H1 (cell line): ENCODE measurements around the gene DNAH8. TPM values are rescaled to one million over a fixed set of nuclear protein-coding genes. Genes with fewer than 3 reads are reported as not detected.

Experiments
- CTBP2 ChIP-seq: IDR thresholded peaks from 2 replicates; pipeline ENCODE4 v1.7.0; 2011; ENCODE audit warnings: borderline replicate concordance, mild to moderate bottlenecking, moderate library complexity, mixed read lengths, low read length; ENCODE audit not compliant: insufficient read depth, insufficient read length
- KDM5A ChIP-seq: fragments of 200-600 bp; IDR thresholded peaks from 2 replicates; pipeline ENCODE4 v1.7.1; 2012; ENCODE audit warnings: mild to moderate bottlenecking, low read length, inconsistent platforms, mixed read lengths
- POLR2AphosphoS5 ChIP-seq: IDR thresholded peaks from 2 replicates; pipeline ENCODE4 v1.6.1; 2011; ENCODE audit warnings: low read depth, low read length
- RXRA ChIP-seq: IDR thresholded peaks from 2 replicates; pipeline ENCODE4 v1.6.1; 2011; ENCODE audit warnings: low read depth, mild to moderate bottlenecking, low read length, moderate library complexity; ENCODE audit not compliant: insufficient read depth
- polyA plus RNA-seq, 7 experiments: library from polyadenylated mRNA; depleted of rRNA in 3 of 7; stranded (reverse) in 5 of 7; unstranded in 2 of 7; fragments of >200 nt in 5 of 7; fragments of 200-250 nt in 2 of 7; gene quantifications; 1 replicate in 5 of 7; 2 replicates in 1 of 7; 4 replicates in 1 of 7; pipeline versions ENCODE4 v1.2.1 to v1.2.3, GENCODE V29; 2011 to 2013; ENCODE audit warnings: missing spikeins in 2 of 7, mixed read lengths in 2 of 7
- total RNA-seq: library from RNA; stranded (reverse); fragmentation: NEBNext Ultra II Directional; extraction: Animal tissue kit (Norgen Biotek cat#: 25700); gene quantifications from 2 replicates; pipeline ENCODE4 v1.2.1, GENCODE V29; 2021
- TF ChIP-seq, protein P1 (sequence below): fragments of 300-600 bp; sonication (generic); IDR thresholded peaks from 2 replicates; pipeline ENCODE4 v1.7.1; 2012; ENCODE audit warnings: low read length, moderate library complexity, mild to moderate bottlenecking, inconsistent platforms; ENCODE audit not compliant: insufficient replicate concordance
- TF ChIP-seq, protein P2 (sequence below): IDR thresholded peaks from 2 replicates; pipeline ENCODE4 v1.6.1; 2011; ENCODE audit warnings: low read length, improper control_type of control experiment
- TF ChIP-seq, protein P3 (sequence below): IDR thresholded peaks from 2 replicates; pipeline ENCODE4 v1.6.1; 2012; ENCODE audit warnings: inconsistent platforms

The DNAH8 gene
- total and polyA plus RNA-seq, 2 of the 8 experiments (the other 6 are each of a cell fraction or from before 2014, with no cell fraction given): under 0.01 TPM; not detected in 1

DNA sequence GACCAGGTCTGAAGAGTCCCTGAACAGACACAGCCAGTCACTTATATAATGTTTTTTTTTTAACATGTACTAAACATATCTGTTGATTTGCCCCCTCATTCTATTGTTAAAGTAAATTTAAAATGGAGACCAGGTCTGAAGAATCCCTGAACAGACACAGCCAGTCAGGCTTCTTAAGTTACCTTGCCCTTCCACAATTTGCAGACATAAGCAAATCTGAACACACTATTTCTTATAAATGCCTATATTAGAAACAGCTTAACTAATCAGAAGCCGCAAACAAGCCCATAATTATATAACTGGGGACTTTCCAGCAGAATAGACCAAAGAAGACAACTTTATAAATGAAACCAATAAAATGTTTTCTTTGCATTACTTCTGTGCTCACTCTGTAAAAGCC is 118.2 kb downstream of the DNAH8 start (continued):
- TF ChIP-seq, protein P1, sequence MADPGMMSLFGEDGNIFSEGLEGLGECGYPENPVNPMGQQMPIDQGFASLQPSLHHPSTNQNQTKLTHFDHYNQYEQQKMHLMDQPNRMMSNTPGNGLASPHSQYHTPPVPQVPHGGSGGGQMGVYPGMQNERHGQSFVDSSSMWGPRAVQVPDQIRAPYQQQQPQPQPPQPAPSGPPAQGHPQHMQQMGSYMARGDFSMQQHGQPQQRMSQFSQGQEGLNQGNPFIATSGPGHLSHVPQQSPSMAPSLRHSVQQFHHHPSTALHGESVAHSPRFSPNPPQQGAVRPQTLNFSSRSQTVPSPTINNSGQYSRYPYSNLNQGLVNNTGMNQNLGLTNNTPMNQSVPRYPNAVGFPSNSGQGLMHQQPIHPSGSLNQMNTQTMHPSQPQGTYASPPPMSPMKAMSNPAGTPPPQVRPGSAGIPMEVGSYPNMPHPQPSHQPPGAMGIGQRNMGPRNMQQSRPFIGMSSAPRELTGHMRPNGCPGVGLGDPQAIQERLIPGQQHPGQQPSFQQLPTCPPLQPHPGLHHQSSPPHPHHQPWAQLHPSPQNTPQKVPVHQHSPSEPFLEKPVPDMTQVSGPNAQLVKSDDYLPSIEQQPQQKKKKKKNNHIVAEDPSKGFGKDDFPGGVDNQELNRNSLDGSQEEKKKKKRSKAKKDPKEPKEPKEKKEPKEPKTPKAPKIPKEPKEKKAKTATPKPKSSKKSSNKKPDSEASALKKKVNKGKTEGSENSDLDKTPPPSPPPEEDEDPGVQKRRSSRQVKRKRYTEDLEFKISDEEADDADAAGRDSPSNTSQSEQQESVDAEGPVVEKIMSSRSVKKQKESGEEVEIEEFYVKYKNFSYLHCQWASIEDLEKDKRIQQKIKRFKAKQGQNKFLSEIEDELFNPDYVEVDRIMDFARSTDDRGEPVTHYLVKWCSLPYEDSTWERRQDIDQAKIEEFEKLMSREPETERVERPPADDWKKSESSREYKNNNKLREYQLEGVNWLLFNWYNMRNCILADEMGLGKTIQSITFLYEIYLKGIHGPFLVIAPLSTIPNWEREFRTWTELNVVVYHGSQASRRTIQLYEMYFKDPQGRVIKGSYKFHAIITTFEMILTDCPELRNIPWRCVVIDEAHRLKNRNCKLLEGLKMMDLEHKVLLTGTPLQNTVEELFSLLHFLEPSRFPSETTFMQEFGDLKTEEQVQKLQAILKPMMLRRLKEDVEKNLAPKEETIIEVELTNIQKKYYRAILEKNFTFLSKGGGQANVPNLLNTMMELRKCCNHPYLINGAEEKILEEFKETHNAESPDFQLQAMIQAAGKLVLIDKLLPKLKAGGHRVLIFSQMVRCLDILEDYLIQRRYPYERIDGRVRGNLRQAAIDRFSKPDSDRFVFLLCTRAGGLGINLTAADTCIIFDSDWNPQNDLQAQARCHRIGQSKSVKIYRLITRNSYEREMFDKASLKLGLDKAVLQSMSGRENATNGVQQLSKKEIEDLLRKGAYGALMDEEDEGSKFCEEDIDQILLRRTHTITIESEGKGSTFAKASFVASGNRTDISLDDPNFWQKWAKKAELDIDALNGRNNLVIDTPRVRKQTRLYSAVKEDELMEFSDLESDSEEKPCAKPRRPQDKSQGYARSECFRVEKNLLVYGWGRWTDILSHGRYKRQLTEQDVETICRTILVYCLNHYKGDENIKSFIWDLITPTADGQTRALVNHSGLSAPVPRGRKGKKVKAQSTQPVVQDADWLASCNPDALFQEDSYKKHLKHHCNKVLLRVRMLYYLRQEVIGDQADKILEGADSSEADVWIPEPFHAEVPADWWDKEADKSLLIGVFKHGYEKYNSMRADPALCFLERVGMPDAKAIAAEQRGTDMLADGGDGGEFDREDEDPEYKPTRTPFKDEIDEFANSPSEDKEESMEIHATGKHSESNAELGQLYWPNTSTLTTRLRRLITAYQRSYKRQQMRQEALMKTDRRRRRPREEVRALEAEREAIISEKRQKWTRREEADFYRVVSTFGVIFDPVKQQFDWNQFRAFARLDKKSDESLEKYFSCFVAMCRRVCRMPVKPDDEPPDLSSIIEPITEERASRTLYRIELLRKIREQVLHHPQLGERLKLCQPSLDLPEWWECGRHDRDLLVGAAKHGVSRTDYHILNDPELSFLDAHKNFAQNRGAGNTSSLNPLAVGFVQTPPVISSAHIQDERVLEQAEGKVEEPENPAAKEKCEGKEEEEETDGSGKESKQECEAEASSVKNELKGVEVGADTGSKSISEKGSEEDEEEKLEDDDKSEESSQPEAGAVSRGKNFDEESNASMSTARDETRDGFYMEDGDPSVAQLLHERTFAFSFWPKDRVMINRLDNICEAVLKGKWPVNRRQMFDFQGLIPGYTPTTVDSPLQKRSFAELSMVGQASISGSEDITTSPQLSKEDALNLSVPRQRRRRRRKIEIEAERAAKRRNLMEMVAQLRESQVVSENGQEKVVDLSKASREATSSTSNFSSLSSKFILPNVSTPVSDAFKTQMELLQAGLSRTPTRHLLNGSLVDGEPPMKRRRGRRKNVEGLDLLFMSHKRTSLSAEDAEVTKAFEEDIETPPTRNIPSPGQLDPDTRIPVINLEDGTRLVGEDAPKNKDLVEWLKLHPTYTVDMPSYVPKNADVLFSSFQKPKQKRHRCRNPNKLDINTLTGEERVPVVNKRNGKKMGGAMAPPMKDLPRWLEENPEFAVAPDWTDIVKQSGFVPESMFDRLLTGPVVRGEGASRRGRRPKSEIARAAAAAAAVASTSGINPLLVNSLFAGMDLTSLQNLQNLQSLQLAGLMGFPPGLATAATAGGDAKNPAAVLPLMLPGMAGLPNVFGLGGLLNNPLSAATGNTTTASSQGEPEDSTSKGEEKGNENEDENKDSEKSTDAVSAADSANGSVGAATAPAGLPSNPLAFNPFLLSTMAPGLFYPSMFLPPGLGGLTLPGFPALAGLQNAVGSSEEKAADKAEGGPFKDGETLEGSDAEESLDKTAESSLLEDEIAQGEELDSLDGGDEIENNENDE: no peak
- TF ChIP-seq CTBP2 (no peak), RXRA (no peak), POLR2AphosphoS5 (no peak), KDM5A (no peak)
- TF ChIP-seq, protein P2, sequence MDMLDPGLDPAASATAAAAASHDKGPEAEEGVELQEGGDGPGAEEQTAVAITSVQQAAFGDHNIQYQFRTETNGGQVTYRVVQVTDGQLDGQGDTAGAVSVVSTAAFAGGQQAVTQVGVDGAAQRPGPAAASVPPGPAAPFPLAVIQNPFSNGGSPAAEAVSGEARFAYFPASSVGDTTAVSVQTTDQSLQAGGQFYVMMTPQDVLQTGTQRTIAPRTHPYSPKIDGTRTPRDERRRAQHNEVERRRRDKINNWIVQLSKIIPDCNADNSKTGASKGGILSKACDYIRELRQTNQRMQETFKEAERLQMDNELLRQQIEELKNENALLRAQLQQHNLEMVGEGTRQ: no peak
- TF ChIP-seq, protein P3, sequence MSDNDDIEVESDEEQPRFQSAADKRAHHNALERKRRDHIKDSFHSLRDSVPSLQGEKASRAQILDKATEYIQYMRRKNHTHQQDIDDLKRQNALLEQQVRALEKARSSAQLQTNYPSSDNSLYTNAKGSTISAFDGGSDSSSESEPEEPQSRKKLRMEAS: no peak
